Upper lobe of left lung (tissue), 6 donors: ENCODE data around the gene C22orf31. TPM values are rescaled to one million over a fixed set of nuclear protein-coding genes. Genes with fewer than 3 reads are reported as not detected.

Experiments used
- ATAC-seq, 2 donors: fragments of 200-7000 bp; cut with Tn5 transposase; one replicate each; pipeline ENCODE4 v1.9.1; 2022; ENCODE audit warnings: mild to moderate bottlenecking in 2 of 2, moderate library complexity in 2 of 2; ENCODE audit not compliant: low FRiP score in 2 of 2
- DNase-seq, 2 donors: peaks; one replicate each; pipeline ENCODE4 v3.0.0-alpha.2; 2019 to 2020
- H3K27ac ChIP-seq, 4 donors: fragments of 200-600 bp; sonication (generic); one replicate each; pipeline ENCODE4 v1.5.1; 2016 to 2019
- H3K27me3 ChIP-seq, 4 donors: fragments of 200-600 bp; sonication (generic); one replicate each; pipeline ENCODE4 v1.5.1; 2017 to 2019
- H3K36me3 ChIP-seq, 4 donors: fragments of 200-600 bp; sonication (generic); one replicate each; pipeline ENCODE4 v1.5.1; 2016 to 2019
- H3K4me1 ChIP-seq, 4 donors: fragments of 200-600 bp; sonication (generic); one replicate each; pipeline ENCODE4 v1.5.1; 2018 to 2019
- H3K4me3 ChIP-seq, 4 donors: fragments of 200-600 bp; sonication (generic); one replicate each; pipeline ENCODE4 v1.5.1; 2017 to 2019; ENCODE audit warnings: mild to moderate bottlenecking in 2 of 4, moderate library complexity in 1 of 4
- H3K9me3 ChIP-seq, 4 donors: fragments of 200-600 bp; sonication (generic); one replicate each; pipeline ENCODE4 v1.5.1; 2018 to 2019
- CTCF ChIP-seq, 6 experiments: fragments of 450-650 bp in 4 of 6; fragments of 200-600 bp in 2 of 6; sonication (generic) in 2 of 6; IDR thresholded peaks; one replicate each; pipeline ENCODE4 v1.5.1; 2016 to 2019; ENCODE audit warnings: antibody characterized with exemption in 6 of 6
- EP300 ChIP-seq, 4 donors: sonication (generic); formaldehyde crosslinking; IDR thresholded peaks; one replicate each; pipeline ENCODE4 v1.5.1; 2017; ENCODE audit warnings: antibody characterized with exemption in 4 of 4, control low read depth in 2 of 4
- POLR2A ChIP-seq, 4 donors: fragments of 450-650 bp; IDR thresholded peaks; one replicate each; pipeline ENCODE4 v1.5.1; 2016 to 2017; ENCODE audit warnings: antibody characterized with exemption in 4 of 4, mild to moderate bottlenecking in 2 of 4
- POLR2AphosphoS5 ChIP-seq, 2 donors: sonication (generic); formaldehyde crosslinking; IDR thresholded peaks; one replicate each; pipeline ENCODE4 v1.5.1; 2017; ENCODE audit warnings: antibody characterized with exemption in 2 of 2
- WGBS, 2 donors: methylation state at CpG; one replicate each; pipeline ENCODE4 v1.1.5; 2017 to 2018; 5-methylcytosine and 5-hydroxymethylcytosine counted together
- total RNA-seq, 6 donors: library from RNA; depleted of rRNA in 4 of 6; stranded (reverse); fragments of >200 nt in 4 of 6; gene quantifications; one replicate each; pipeline versions ENCODE4 v1.1.0 to v1.2.1, GENCODE V29; 2016 to 2021
- donor health status: DM: no; HTN: no; CAD: no; lungs with moderate emphysema.
- donor health status: DM: no; HTN: yes; CAD: no; lungs with severe emphysema.

C22orf31 gene
- total RNA-seq, 6 donors from 2014 or later, result not detected

- no peaks in the 10 kb centered on the region for H3K36me3 ChIP-seq
- no peaks in the 10 kb centered on the region for H3K4me1 ChIP-seq
- no peak for ATAC-seq
- DNase-seq, result no peak
- WGBS, 2 donors, result 44 to 51% methylated on average over 2 of the region's 2 CpGs
- H3K27ac ChIP-seq, result no peak overlapping the region
- no peaks in the 10 kb centered on the region for H3K27me3 ChIP-seq
- H3K9me3 ChIP-seq, result no peaks in the 10 kb centered on the region
- TF ChIP-seq POLR2A (IDR thresholded peaks at IDR 0.05) (no peak), EP300 (IDR thresholded peaks at IDR 0.05) (no peak), POLR2AphosphoS5 (IDR thresholded peaks at IDR 0.05) (no peak), CTCF (IDR thresholded peaks at IDR 0.05) (no peak)
- no peak overlapping the region for H3K4me3 ChIP-seq
Measured at GRCh38 chr22:29105468-29105867, 43.8 kb upstream of the C22orf31 start.

GRCh38 chr22:29103121-29103520 lies 41.5 kb upstream of the C22orf31 start:
- DNase-seq, result no peak
- H3K36me3 ChIP-seq, result peaks cover 0 to 13% (median 0%) of the 10 kb centered on the region in 4 donors
- no peaks in the 10 kb centered on the region for H3K9me3 ChIP-seq
- 80 to 89% methylated on average over 1 of the region's 1 CpG for WGBS, 2 donors
- no peak overlapping the region for H3K27ac ChIP-seq
- no peak overlapping the region for H3K4me3 ChIP-seq
- H3K4me1 ChIP-seq, result no peaks in the 10 kb centered on the region
- no peaks in the 10 kb centered on the region for H3K27me3 ChIP-seq
- TF ChIP-seq POLR2AphosphoS5 (IDR thresholded peaks at IDR 0.05) (no peak), CTCF (IDR thresholded peaks at IDR 0.05) (no peak), POLR2A (IDR thresholded peaks at IDR 0.05) (no peak), EP300 (IDR thresholded peaks at IDR 0.05) (no peak)
- ATAC-seq, result no peak

GRCh38 chr22:29102300-29102699 lies 40.7 kb upstream of the C22orf31 start:
- no peaks in the 10 kb centered on the region for H3K4me1 ChIP-seq
- no peak for DNase-seq
- 94 to 95% methylated on average over 2 of the region's 2 CpGs for WGBS, 2 donors
- no peak overlapping the region for H3K27ac ChIP-seq
- no peak overlapping the region for H3K4me3 ChIP-seq
- TF ChIP-seq CTCF (IDR thresholded peaks at IDR 0.05), result no peak
- no peak for TF ChIP-seq POLR2AphosphoS5 (IDR thresholded peaks at IDR 0.05)
- no peak for TF ChIP-seq EP300 (IDR thresholded peaks at IDR 0.05)
- no peak for TF ChIP-seq POLR2A (IDR thresholded peaks at IDR 0.05)
- no peaks in the 10 kb centered on the region for H3K27me3 ChIP-seq
- peaks cover 0 to 13% (median 0%) of the 10 kb centered on the region in 4 donors for H3K36me3 ChIP-seq
- H3K9me3 ChIP-seq, result no peaks in the 10 kb centered on the region
- ATAC-seq, result no peak

- Histone ChIP-seq H3K27ac (no peak overlapping the region), H3K27me3 (no peaks in the 10 kb centered on the region), H3K9me3 (no peaks in the 10 kb centered on the region), H3K4me3 (no peak overlapping the region), H3K36me3 (peaks cover 0 to 22% (median 0%) of the 10 kb centered on the region in 4 donors), H3K4me1 (no peaks in the 10 kb centered on the region)
- TF ChIP-seq EP300 (IDR thresholded peaks at IDR 0.05) (no peak), CTCF (IDR thresholded peaks at IDR 0.05) (no peak), POLR2A (IDR thresholded peaks at IDR 0.05) (no peak), POLR2AphosphoS5 (IDR thresholded peaks at IDR 0.05) (no peak)
- DNase-seq (no peak), ATAC-seq (no peak)
- WGBS, 2 donors, result 94 to 96% methylated on average over 2 of the region's 2 CpGs
Measured at GRCh38 chr22:29098296-29098695, 36.7 kb upstream of the C22orf31 start.
